SU-DHL-6 (cell line): ENCODE results near the gene C16orf89.

Source experiments
- EZH2phosphoT487 ChIP-seq: fragments of 200-600 bp; sonication (generic), shearing (Covaris generic); conservative IDR thresholded peaks from 2 replicates; pipeline ENCODE4 v1.6.1; 2018; ENCODE audit warnings: mild to moderate bottlenecking, antibody characterized with exemption, low read length, moderate library complexity, mixed read lengths
- TF ChIP-seq, protein P1 (sequence below): fragments of 200-600 bp; sonication (generic); IDR thresholded peaks from one replicate; pipeline ENCODE4 v1.5.1; 2017; ENCODE audit warnings: antibody characterized with exemption, mild to moderate bottlenecking, low read length, moderate library complexity; ENCODE audit not compliant: insufficient read depth, poor library complexity, severe bottlenecking

DNA sequence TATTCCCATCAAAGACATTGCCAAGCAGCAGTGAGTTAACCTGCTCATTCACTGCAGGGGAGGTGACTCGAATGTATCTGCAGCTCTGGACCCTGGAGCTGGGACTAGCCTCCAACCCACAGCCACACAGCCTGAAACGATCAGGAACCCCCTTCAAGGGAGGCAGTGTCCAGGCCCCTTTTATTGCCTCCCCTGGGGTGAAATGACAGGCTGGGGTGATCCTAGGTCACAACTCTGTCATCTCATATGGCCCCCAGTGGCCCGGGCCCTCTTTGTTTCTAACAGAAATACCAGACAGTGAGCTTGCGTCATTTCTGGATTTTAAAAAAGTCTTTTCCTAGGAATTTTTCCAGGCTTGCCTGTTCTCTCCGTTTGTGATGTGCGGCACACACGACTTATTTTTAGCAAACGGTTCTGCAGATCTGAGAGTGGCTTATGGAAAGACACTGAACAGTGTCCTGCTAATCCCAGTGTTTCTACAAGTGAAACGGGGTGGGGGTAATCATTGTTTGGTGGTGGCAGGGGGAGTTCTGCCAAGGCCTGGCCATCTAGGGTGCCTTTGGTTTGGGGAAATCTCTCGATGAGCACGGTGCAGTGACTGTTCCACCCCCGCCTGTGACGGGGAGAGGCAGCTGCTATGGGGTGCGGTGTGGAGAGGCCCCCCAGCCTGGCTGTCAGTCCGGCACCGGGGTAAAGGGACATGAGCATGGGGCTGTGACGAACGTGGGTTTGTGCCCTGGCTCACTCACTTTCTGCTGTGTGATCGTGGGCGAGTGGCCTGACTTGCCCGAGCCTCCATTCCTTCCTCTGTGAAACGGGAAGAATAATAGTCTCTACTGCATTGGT, 59.2 kb downstream of the C16orf89 start:
- TF ChIP-seq, protein P1, sequence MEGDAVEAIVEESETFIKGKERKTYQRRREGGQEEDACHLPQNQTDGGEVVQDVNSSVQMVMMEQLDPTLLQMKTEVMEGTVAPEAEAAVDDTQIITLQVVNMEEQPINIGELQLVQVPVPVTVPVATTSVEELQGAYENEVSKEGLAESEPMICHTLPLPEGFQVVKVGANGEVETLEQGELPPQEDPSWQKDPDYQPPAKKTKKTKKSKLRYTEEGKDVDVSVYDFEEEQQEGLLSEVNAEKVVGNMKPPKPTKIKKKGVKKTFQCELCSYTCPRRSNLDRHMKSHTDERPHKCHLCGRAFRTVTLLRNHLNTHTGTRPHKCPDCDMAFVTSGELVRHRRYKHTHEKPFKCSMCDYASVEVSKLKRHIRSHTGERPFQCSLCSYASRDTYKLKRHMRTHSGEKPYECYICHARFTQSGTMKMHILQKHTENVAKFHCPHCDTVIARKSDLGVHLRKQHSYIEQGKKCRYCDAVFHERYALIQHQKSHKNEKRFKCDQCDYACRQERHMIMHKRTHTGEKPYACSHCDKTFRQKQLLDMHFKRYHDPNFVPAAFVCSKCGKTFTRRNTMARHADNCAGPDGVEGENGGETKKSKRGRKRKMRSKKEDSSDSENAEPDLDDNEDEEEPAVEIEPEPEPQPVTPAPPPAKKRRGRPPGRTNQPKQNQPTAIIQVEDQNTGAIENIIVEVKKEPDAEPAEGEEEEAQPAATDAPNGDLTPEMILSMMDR, result no peak
- TF ChIP-seq EZH2phosphoT487, result no peak
